Measurements from ENCODE around the gene ZNF571. TPM values are rescaled to one million over a fixed set of nuclear protein-coding genes. Genes with fewer than 3 reads are reported as not detected.

The ZNF571 gene
- total RNA-seq: 2.4 and 3.0 TPM in 2 replicates

DNA sequence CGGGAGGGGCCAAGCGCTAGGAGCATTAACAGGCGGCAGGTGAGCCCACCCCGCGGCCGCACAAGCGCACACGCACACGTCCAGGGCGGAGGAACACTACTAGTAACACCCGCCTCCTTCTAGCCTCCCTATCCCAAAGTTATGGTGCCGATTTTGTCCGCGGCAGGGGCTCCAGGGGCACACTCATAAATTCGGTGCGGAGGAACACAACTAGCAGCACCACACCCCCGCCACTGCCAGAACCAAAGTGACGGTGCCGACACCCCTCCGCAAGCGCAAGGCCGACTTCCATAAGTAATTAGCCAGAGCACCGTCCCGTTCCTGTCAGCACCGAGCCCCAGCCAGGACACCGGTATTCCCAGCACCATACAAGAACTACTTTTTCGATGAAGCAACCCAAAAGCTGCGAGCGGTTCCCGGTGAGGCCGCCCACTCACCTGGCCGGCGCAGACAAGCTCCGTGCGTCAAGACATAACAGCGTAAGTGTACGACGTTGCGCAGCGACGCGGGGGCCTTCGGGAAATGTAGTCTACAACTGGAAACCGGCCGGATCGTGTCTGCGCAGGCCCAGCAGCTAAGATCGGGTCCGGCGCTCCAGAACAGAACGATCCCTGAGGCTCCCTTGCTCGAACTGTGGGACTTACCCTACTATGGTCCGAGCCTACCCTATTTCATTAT is at the start of gene ZNF571, which contains the start of gene ZNF540:
Gene ZNF571, minus strand, starts transcription at position 489 of the 678 bp plus-strand sequence. CDS start 8,116 bp downstream, outside the sequence.
Gene ZNF540, plus strand, starts transcription at position 573 of the 678 bp plus-strand sequence. CDS start 3,572 bp downstream, outside the sequence.

Other genes starting within 250 kb of the ZNF571 start
- gene ZNF527, start 223.7 kb downstream of the ZNF571 start, total RNA-seq: 4.2 and 4.8 TPM in 2 replicates
- gene ZNF569, start 127.3 kb downstream of the ZNF571 start, total RNA-seq: 7.2 and 8.3 TPM in 2 replicates
- gene ZNF570, start 125.4 kb downstream of the ZNF571 start, total RNA-seq: 8.2 and 9.9 TPM in 2 replicates
- gene ZNF793, start 87.9 kb downstream of the ZNF571 start, total RNA-seq: 0.87 and 1.6 TPM in 2 replicates
- 0.81 and 0.92 TPM in 2 replicates for gene ZNF540, start 84 bp upstream of the ZNF571 start, total RNA-seq
- 13.6 and 14.5 TPM in 2 replicates for gene ZFP30, start 60.7 kb upstream of the ZNF571 start, total RNA-seq
- gene ZNF607, start 125.0 kb upstream of the ZNF571 start, total RNA-seq: 3.0 and 3.5 TPM in 2 replicates
- 5.4 and 6.1 TPM in 2 replicates for gene ZNF573, start 184.8 kb upstream of the ZNF571 start, total RNA-seq